ENCODE measurements around the gene METTL27.
A peak's percentile ranks its signal among the peaks of the same experiment; 100 is the strongest.

The METTL27 gene

GRCh38 chr7:73879977-73880681, 37.8 kb upstream of the METTL27 start:
- Mint-ChIP-seq H3K4me1 (ENCODE audit: low read depth in 2 of 2) (no peaks in the 10 kb centered on the region), H3K4me3 (no peak overlapping the region), H3K9me3 (no peaks in the 10 kb centered on the region), H3K36me3 (ENCODE audit: insufficient read depth) (peaks cover 3% of the 10 kb centered on the region), H3K27ac (no peak overlapping the region), H3K27me3 (peaks cover 36 to 52% of the 10 kb centered on the region in 2 donors)
- ATAC-seq (replicated peaks) (no peak), DNase-seq (no peak)

DNA sequence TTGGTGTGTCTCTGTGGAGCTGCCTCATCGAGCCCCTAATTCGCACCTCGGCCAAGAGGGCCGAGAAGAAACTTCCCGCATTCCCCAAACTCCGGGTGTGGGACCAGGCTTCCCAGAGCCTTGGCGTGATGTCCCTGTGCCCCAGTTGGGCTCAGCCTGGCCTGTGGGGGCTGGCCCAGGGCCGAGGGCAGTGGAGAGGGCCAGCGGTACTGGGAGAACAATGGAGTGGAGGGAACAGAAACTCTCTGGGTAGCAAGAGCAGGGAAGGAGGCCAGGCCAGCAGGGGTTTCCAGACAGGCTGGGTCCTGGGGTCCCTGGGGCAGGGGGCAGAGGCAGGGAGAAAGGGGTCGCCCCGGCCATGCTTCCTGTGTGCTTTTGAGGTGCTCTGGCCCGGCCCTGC, 34.7 kb upstream of the METTL27 start:
- Mint-ChIP-seq H3K9me3 (no peaks in the 10 kb centered on the region), H3K27me3 (peaks cover 29 to 40% of the 10 kb centered on the region in 2 donors), H3K4me3 (no peak overlapping the region), H3K36me3 (ENCODE audit: insufficient read depth) (peaks cover 3% of the 10 kb centered on the region), H3K27ac (no peak overlapping the region), H3K4me1 (ENCODE audit: low read depth in 2 of 2) (no peaks in the 10 kb centered on the region)
- ATAC-seq (replicated peaks) (no peak), DNase-seq (no peak)

DNA sequence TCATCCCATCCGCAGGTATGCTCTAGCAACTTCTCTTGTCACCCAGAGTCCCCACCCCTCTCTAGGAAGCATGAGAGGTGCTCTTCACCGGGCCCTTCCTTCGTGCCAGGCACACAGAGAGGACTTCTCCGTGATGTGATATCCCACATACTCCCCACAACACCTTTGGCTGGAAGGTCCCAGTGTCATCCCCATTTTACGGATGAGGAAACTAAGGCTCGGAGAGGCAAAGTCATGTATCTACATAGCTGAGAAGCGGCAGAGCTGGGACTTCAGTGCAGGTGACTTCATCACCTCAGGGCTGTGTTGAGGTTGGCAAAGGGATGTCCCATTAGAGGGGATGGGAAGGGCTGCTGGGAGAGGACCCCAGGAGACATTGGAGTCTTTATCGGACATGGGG, 34.0 kb upstream of the METTL27 start:
- H3K36me3 Mint-ChIP-seq (ENCODE audit: insufficient read depth) = peaks cover under 1% of the 10 kb centered on the region
- no peaks in the 10 kb centered on the region for H3K4me1 Mint-ChIP-seq (ENCODE audit: low read depth in 2 of 2)
- DNase-seq (no peak), ATAC-seq (replicated peaks) (no peak)
- H3K27ac Mint-ChIP-seq = no peak overlapping the region
- H3K4me3 Mint-ChIP-seq = no peak overlapping the region
- H3K27me3 Mint-ChIP-seq = peaks cover 29 to 40% of the 10 kb centered on the region in 2 donors
- H3K9me3 Mint-ChIP-seq = no peaks in the 10 kb centered on the region

DNA sequence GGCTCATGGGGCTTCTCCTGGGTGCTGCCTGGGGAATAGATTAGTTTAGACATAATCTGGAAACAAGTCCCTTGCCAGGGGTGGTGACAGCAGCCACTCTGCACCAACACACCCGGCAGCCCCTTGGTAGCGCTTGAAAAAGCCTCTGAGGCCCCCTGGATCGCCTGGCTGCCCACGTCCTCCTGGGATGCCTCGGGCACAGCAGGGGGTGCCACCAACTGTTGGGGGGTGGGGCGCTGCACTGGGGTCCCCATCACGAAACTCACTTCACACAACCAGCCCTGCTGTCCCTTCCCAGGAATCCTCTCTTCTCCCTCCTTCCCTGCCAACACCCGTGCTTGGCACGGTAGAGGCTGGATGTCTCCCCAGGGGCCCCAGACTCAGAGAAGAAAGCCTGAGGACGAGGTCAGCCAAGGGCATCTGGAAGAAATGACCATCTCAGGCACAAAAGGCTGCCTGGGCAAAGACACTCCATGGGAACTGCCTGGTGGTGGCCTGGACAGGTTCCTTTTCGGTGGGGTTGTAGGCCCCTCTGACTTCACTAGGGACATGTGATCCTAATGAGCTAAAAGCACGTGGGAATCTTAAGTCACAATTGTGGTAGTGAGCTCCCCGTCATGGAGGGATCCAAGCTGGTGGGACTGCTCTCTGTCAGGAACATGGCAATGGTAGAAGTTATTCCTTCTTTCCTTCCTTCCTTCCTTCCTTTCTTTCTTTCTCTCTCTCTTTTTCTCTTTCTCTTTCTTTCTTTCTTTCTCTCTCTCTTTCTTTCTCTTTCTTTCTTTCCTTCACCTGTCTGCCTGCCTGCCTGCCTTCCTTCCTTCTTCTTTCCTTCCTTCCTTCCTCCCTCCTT, 30.0 kb upstream of the METTL27 start:
- Mint-ChIP-seq H3K9me3 (no peaks in the 10 kb centered on the region), H3K36me3 (ENCODE audit: insufficient read depth) (peaks cover 2% of the 10 kb centered on the region), H3K27ac (no peak overlapping the region), H3K4me3 (no peak overlapping the region), H3K27me3 (peaks cover 11 to 12% of the 10 kb centered on the region in 2 donors), H3K4me1 (ENCODE audit: low read depth in 2 of 2) (no peaks in the 10 kb centered on the region)
- no peak for ATAC-seq (replicated peaks)
- DNase-seq = no peak

- Mint-ChIP-seq H3K9me3 (no peaks in the 10 kb centered on the region), H3K36me3 (ENCODE audit: insufficient read depth) (peaks cover 2% of the 10 kb centered on the region), H3K27me3 (peaks cover 4 to 5% of the 10 kb centered on the region in 2 donors), H3K27ac (no peak overlapping the region), H3K4me3 (no peak overlapping the region), H3K4me1 (ENCODE audit: low read depth in 2 of 2) (no peaks in the 10 kb centered on the region)
- ATAC-seq (replicated peaks) (no peak), DNase-seq (no peak)
Observed at GRCh38 chr7:73871163-73872011, 29.1 kb upstream of the METTL27 start.

GRCh38 chr7:73870041-73870492, 27.8 kb upstream of the METTL27 start:
- no peaks in the 10 kb centered on the region for H3K9me3 Mint-ChIP-seq
- no peaks in the 10 kb centered on the region for H3K4me1 Mint-ChIP-seq (ENCODE audit: low read depth in 2 of 2)
- peaks cover 2% of the 10 kb centered on the region for H3K36me3 Mint-ChIP-seq (ENCODE audit: insufficient read depth)
- H3K27me3 Mint-ChIP-seq = no peaks in the 10 kb centered on the region
- ATAC-seq (replicated peaks) = no peak
- no peak overlapping the region for H3K4me3 Mint-ChIP-seq
- H3K27ac Mint-ChIP-seq = peak overlapping the region in 1 of 2 donors; percentile 39
- DNase-seq = no peak

DNA sequence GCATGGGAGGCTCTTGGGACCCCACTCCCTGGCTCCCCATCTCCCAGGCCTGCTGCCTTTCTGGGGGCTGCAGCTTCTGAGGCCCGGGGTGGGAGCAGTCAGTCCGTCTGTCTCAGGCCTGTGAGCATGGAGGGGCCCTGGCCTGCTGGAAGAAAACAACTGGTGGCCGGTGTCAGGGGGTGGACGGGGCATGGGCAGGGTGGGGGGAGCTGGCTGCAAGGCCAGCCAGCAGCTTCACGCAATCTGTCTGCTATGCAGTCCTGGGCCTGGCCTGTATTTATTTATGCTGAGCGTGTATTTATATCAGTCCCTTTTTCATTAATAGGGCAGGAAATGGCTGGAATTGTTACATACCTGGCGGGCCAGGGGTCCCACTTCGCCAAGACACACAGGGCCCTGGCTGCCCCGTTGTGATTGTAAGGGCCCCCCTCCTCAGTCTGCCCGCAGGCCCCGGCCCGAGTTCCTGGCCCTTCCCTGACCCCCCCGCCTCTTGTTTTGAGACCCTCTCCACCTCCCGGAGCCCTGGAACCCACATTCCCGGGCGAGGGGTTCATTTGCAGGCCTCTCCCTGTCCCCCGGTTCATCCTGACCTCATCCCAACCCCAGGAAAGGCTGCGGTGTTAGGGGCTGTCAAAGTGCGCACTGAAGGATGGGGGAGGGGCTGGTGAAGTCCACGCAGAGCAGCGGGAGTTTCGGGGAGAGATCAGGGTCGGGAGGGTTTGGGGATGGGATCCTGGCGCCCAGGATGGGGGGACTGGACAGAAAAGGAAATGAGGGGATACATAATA, 26.9 kb upstream of the METTL27 start:
- Mint-ChIP-seq H3K4me1 (ENCODE audit: low read depth in 2 of 2) (no peaks in the 10 kb centered on the region), H3K27ac (no peak overlapping the region), H3K9me3 (no peaks in the 10 kb centered on the region), H3K4me3 (no peak overlapping the region), H3K36me3 (ENCODE audit: insufficient read depth) (peaks cover 2% of the 10 kb centered on the region), H3K27me3 (no peaks in the 10 kb centered on the region)
- no peak for ATAC-seq (replicated peaks)
- no peak for DNase-seq

- no peak for ATAC-seq (replicated peaks)
- Mint-ChIP-seq H3K4me1 (ENCODE audit: low read depth in 2 of 2) (no peaks in the 10 kb centered on the region), H3K27me3 (peaks cover 0 to 7% of the 10 kb centered on the region in 2 donors), H3K4me3 (no peak overlapping the region), H3K27ac (no peak overlapping the region), H3K9me3 (no peaks in the 10 kb centered on the region), H3K36me3 (ENCODE audit: insufficient read depth) (peaks cover 2% of the 10 kb centered on the region)
- no peak for DNase-seq
Observed at GRCh38 chr7:73866446-73866767, 24.1 kb upstream of the METTL27 start.

GRCh38 chr7:73865738-73866445, 23.6 kb upstream of the METTL27 start:
- ATAC-seq (replicated peaks) (no peak), DNase-seq (no peak)
- Mint-ChIP-seq H3K27me3 (peaks cover 0 to 12% of the 10 kb centered on the region in 2 donors), H3K36me3 (ENCODE audit: insufficient read depth) (peaks cover 2% of the 10 kb centered on the region), H3K4me1 (ENCODE audit: low read depth in 2 of 2) (no peaks in the 10 kb centered on the region), H3K27ac (no peak overlapping the region), H3K4me3 (no peak overlapping the region), H3K9me3 (no peaks in the 10 kb centered on the region)

DNA sequence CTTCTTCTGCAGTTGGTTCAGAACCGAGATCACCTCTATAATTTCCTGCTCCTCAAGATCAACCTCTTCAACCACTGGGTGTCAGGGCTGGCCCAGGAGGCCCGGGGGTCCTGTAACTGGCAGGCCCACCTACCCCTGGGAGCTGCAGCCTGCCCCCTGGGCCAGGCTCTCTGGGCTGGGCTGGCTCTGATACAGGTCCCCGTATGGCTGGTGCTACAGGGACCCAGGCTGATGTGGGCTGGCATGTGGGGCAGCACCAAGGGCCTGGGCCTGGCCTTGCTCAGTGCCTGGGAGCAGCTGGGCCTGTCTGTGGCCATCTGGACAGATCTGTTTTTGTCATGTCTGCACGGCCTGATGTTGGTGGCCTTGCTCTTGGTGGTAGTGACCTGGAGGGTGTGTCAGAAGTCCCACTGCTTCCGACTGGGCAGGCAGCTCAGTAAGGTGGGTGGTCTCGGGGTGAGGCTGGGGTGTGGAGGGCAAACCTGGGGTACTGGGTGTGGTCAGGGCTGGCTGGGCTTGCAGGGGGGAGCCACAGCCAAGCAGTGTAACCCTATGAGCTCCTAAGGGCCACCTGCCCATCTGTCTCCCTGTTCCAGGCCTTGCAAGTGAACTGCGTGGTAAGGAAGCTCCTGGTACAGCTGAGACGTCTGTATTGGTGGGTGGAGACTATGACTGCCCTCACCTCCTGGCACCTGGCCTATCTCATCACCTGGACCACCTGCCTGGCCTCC, 22.8 kb upstream of the METTL27 start:
- DNase-seq (no peak), ATAC-seq (replicated peaks) (no peak)
- Mint-ChIP-seq H3K27ac (no peak overlapping the region), H3K27me3 (peaks cover 0 to 12% of the 10 kb centered on the region in 2 donors), H3K4me1 (ENCODE audit: low read depth in 2 of 2) (no peaks in the 10 kb centered on the region), H3K9me3 (no peaks in the 10 kb centered on the region), H3K4me3 (no peak overlapping the region), H3K36me3 (ENCODE audit: insufficient read depth) (peaks cover 2% of the 10 kb centered on the region)

DNA sequence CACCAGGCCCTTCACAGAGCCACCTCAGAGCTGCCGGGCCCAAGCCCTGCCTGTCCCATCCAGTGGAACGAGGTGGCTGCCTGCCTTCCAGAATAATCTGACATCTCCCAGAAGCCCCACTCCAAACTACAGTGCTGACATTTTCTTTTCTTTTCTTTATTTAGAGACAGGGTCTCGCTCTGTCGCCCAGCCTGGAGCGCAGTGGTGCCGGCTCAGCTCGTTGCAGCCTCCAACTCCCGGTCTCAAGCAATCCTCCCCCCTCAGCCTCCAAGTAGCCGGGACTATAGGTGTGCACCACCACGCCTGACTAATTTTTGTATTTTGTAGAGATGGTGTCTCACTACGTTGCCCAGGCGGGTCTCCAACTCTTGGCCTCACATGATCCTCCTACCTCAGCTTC, 19.0 kb upstream of the METTL27 start:
- peaks cover 0 to 2% of the 10 kb centered on the region in 2 donors for H3K4me1 Mint-ChIP-seq (ENCODE audit: low read depth in 2 of 2)
- H3K4me3 Mint-ChIP-seq = no peak overlapping the region
- H3K9me3 Mint-ChIP-seq = no peaks in the 10 kb centered on the region
- ATAC-seq (replicated peaks) (no peak), DNase-seq (no peak)
- H3K27ac Mint-ChIP-seq = no peak overlapping the region
- no peaks in the 10 kb centered on the region for H3K36me3 Mint-ChIP-seq (ENCODE audit: insufficient read depth)
- H3K27me3 Mint-ChIP-seq = peaks cover 13 to 31% of the 10 kb centered on the region in 2 donors

DNA sequence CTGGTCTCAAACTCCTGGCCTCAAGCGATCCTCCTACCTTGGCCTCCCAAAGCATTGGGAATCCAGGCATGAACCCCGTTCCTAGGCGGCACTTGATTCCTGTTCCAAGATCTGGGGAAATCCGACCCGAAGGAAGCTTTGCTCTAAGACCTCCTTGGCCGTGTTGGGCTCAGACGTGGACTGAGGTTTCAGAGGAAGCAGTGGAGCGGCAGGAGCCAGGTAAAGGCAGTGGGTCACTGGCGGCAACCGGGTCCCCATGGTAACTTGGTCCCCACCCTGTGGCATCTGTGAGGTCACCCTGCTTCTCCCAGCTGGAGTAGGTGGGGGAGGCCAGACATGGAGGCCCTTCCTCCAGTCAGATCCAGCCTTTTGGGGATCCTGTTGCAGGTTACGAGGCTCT, 18.5 kb upstream of the METTL27 start, which contains the start of gene TMEM270:
TSS of gene TMEM270 (plus strand) at position 301 of the 400 bp plus-strand sequence. CDS start at position 337, 36 bp downstream.
- no peaks in the 10 kb centered on the region for H3K9me3 Mint-ChIP-seq
- H3K36me3 Mint-ChIP-seq (ENCODE audit: insufficient read depth) = no peaks in the 10 kb centered on the region
- H3K27me3 Mint-ChIP-seq = peaks cover 13 to 32% of the 10 kb centered on the region in 2 donors
- no peak within 1 kb of the TSS for H3K4me3 Mint-ChIP-seq
- H3K4me1 Mint-ChIP-seq (ENCODE audit: low read depth in 2 of 2) = peaks cover 0 to 3% of the 10 kb centered on the region in 2 donors
- H3K27ac Mint-ChIP-seq = no peak within 1 kb of the TSS
- DNase-seq = no peak
- ATAC-seq (replicated peaks) = no peak

All from effector memory CD8-positive, alpha-beta T cell (primary cell).